ENCODE results near the gene CDKN2AIP.

DNA sequence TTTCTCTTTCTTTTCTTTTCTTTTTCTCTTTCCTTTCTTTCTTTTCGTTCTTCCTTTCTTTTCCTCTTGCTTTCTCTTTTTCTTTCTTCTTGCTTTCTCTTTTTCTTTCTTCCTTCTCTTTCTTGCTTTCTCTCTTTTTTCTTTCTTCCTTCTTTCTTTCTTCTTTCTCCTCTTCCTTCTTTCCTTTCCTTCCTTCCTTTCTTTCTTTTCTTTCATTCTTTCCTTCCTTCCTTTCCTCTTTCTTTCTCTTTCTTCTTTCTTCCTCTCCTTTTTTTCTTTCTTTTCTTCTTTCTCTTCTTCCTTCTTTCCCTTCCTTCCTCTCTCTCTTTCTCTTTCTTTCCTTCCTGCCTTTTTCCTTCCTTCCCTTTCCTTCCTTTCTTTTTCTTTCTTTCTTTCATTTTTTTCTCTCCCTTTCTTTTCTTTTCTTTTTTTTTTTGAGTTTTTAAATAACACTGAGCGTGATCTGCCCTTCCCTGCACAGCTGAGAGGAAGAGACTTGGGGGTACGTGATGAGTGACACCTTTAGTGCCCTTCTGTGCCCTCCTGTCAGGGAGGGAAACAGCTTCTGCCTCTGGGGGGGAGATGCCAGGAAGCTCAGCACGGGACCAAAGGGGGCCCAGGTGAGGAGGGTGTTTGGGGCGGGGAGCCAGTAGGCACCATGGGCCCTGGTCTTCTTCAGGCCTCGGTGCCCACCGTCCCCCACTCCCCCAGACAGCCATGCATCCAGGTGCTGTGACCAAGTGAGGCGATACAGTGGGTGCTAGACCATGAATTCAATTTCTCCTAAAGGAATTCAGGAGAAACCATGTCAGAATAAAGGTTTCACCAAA is 36.6 kb upstream of the CDKN2AIP start:
- TF ChIP-seq, protein P1, sequence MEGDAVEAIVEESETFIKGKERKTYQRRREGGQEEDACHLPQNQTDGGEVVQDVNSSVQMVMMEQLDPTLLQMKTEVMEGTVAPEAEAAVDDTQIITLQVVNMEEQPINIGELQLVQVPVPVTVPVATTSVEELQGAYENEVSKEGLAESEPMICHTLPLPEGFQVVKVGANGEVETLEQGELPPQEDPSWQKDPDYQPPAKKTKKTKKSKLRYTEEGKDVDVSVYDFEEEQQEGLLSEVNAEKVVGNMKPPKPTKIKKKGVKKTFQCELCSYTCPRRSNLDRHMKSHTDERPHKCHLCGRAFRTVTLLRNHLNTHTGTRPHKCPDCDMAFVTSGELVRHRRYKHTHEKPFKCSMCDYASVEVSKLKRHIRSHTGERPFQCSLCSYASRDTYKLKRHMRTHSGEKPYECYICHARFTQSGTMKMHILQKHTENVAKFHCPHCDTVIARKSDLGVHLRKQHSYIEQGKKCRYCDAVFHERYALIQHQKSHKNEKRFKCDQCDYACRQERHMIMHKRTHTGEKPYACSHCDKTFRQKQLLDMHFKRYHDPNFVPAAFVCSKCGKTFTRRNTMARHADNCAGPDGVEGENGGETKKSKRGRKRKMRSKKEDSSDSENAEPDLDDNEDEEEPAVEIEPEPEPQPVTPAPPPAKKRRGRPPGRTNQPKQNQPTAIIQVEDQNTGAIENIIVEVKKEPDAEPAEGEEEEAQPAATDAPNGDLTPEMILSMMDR (IDR thresholded peaks at IDR 0.05), result no peak
- no peak for TF ChIP-seq POLR2A (IDR thresholded peaks at IDR 0.05)
